Neural cell (in vitro differentiated cells): ENCODE data around the gene ERI2. TPM values are rescaled to one million over a fixed set of nuclear protein-coding genes. Genes with fewer than 3 reads are reported as not detected.

ENCODE experiments used
- H2AFZ ChIP-seq: fragments of 200-600, 300-800 bp; sonication (generic), shearing (Covaris generic); 2 replicates; pipeline ENCODE4 v1.6.0; 2014; ENCODE audit warnings: low read depth, mild to moderate bottlenecking, antibody characterized with exemption, low read length, moderate library complexity
- H3F3A ChIP-seq: fragments of 200-600 bp; shearing (Covaris generic); 2 replicates; pipeline ENCODE4 v1.6.1; 2016; ENCODE audit warnings: mild to moderate bottlenecking, moderate library complexity, mixed read lengths, antibody characterized with exemption, low read length; ENCODE audit not compliant: insufficient read depth, poor library complexity, severe bottlenecking
- H3K27ac ChIP-seq: fragments of 200-600, 300-800 bp; sonication (generic), shearing (Covaris generic); 2 replicates; pipeline ENCODE4 v1.5.1; 2014; ENCODE audit warnings: mild to moderate bottlenecking, low read length, moderate library complexity
- H3K27me3 ChIP-seq: fragments of 300-800, 200-600 bp; sonication (generic), shearing (Covaris generic); 2 replicates; pipeline ENCODE4 v1.6.0; 2014; ENCODE audit warnings: mild to moderate bottlenecking, low read depth, low read length, moderate library complexity; ENCODE audit not compliant: insufficient read depth
- H3K36me3 ChIP-seq: fragments of 300-800, 200-600 bp; sonication (generic), shearing (Covaris generic); 2 replicates; pipeline ENCODE4 v1.5.1; 2014; ENCODE audit warnings: mild to moderate bottlenecking, antibody characterized with exemption, low read length, moderate library complexity; ENCODE audit not compliant: insufficient read depth
- H3K4me2 ChIP-seq: fragments of 300-800, 200-600 bp; sonication (generic), shearing (Covaris generic); 2 replicates; pipeline ENCODE4 v1.6.0; 2014; ENCODE audit warnings: mild to moderate bottlenecking, low read length
- H3K4me3 ChIP-seq: fragments of 300-800, 200-600 bp; sonication (generic), shearing (Covaris generic); 2 replicates; pipeline ENCODE4 v1.5.1; 2014; ENCODE audit warnings: mild to moderate bottlenecking, low read length, moderate library complexity
- H3K79me2 ChIP-seq: fragments of 200-600 bp; shearing (Covaris generic); replicated peaks from 2 replicates; pipeline ENCODE4 v1.6.0; 2014; ENCODE audit warnings: mild to moderate bottlenecking, low read length, moderate library complexity; ENCODE audit not compliant: insufficient read depth
- H3K9ac ChIP-seq: fragments of 300-800, 200-600 bp; sonication (generic), shearing (Covaris generic); 2 replicates; pipeline ENCODE4 v1.6.1; 2016; ENCODE audit warnings: mild to moderate bottlenecking, low read length, mixed read lengths
- H3K9me2 ChIP-seq: fragments of 200-600 bp; shearing (Covaris generic); 2 replicates; pipeline ENCODE4 v1.6.1; 2016; ENCODE audit warnings: mild to moderate bottlenecking, low read length, mixed read lengths; ENCODE audit not compliant: insufficient read depth
- H3K9me3 ChIP-seq: fragments of 200-600, 300-800 bp; sonication (generic), shearing (Covaris generic); 2 replicates; pipeline ENCODE4 v1.6.1; 2016; ENCODE audit warnings: mild to moderate bottlenecking, mixed run types, low read length, moderate library complexity, mixed read lengths
- H4K20me1 ChIP-seq: fragments of 200-600 bp; shearing (Covaris generic); 2 replicates; pipeline ENCODE4 v1.6.1; 2016; ENCODE audit warnings: mild to moderate bottlenecking, mixed run types; ENCODE audit not compliant: insufficient read depth
- EZH2 ChIP-seq: fragments of 200-600, 300-800 bp; shearing (Covaris generic), sonication (generic); IDR thresholded peaks from 2 replicates; pipeline ENCODE4 v1.6.1; 2014; ENCODE audit warnings: antibody characterized with exemption, low read length, borderline replicate concordance, mild to moderate bottlenecking; ENCODE audit not compliant: insufficient read depth, poor library complexity, severe bottlenecking
- MXI1 ChIP-seq: fragments of 450-650 bp; conservative IDR thresholded peaks from 2 replicates; pipeline ENCODE4 v1.6.1; 2014; ENCODE audit warnings: antibody characterized with exemption, mild to moderate bottlenecking; ENCODE audit not compliant: poor library complexity, severe bottlenecking
- RAD21 ChIP-seq: fragments of 450-650 bp; conservative IDR thresholded peaks from 2 replicates; pipeline ENCODE4 v1.6.1; 2014; ENCODE audit warnings: antibody characterized with exemption, mild to moderate bottlenecking, moderate library complexity
- SMC3 ChIP-seq: fragments of 450-650 bp; conservative IDR thresholded peaks from 2 replicates; pipeline ENCODE4 v1.6.1; 2014; ENCODE audit warnings: antibody characterized with exemption, mild to moderate bottlenecking, moderate library complexity; ENCODE audit not compliant: poor library complexity
- TAF1 ChIP-seq: IDR thresholded peaks from 2 replicates; pipeline ENCODE4 v1.6.1; 2012; ENCODE audit warnings: low read depth
- polyA plus RNA-seq: library from polyadenylated mRNA; depleted of rRNA; stranded (reverse); fragments of >200 nt; gene quantifications from 2 replicates; pipeline ENCODE4 v1.2.3, GENCODE V29; 2014
- TF ChIP-seq, protein P1 (sequence below): fragments of 450-650 bp; IDR thresholded peaks from 2 replicates; pipeline ENCODE4 v1.5.1; 2014; ENCODE audit warnings: antibody characterized with exemption, mild to moderate bottlenecking, moderate library complexity; ENCODE audit not compliant: poor library complexity, severe bottlenecking
- TF ChIP-seq, protein P2 (sequence below): IDR thresholded peaks from 2 replicates; pipeline ENCODE4 v1.6.1; 2012; ENCODE audit warnings: borderline replicate concordance

Gene ERI2
- polyA plus RNA-seq, 1 donor from 2014 or later: 46.9 TPM

DNA sequence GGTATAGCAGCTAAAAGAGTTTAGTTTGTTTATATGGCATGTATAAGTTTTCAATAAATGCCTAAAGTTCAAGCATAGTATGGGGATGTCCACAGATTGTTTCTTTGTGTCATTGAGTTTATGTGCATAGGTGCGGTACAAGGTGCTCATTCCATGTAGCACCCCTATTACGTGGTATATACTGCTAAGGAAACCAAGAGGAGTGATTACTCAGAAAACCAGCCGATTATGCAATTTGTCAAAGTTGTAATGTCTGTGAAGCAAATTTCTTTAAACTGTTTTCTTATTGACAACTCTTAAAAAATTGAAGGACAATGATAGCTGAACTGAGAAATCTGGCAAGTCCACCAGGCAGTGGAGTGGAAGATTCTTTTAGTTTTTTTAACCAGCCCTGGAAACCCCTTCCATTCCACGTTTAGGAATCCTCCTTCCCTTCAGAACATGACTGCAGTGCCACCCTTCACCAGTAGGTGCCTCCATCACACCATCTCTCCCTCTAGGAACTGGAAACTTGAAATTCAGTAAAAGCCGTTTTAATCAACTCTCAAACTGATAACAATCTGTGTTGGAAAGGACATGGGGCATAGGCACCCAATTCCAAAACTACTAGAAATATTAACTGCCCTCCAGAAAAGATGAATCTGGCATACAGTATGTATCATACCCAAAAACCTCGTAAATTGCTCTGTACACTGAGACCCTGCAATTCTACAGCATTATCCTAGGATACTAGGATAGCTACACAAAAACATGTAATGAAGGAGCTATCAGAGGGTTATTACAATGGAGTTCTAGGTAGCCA lies 43.5 kb upstream of the ERI2 start:
- H3K9me2 ChIP-seq: no peaks in the 10 kb centered on the region
- no peaks in the 10 kb centered on the region for H3K9me3 ChIP-seq
- H3K4me3 ChIP-seq: no peak overlapping the region
- no peak overlapping the region for H3K4me2 ChIP-seq
- no peaks in the 10 kb centered on the region for H3K79me2 ChIP-seq
- no peak overlapping the region for H2AFZ ChIP-seq
- no peak overlapping the region for H3K27ac ChIP-seq
- H3K9ac ChIP-seq: no peak overlapping the region
- TF ChIP-seq SMC3 (peak; percentile 87), RAD21 (peak; percentile 94), TAF1 (no peak)
- TF ChIP-seq, protein P1, sequence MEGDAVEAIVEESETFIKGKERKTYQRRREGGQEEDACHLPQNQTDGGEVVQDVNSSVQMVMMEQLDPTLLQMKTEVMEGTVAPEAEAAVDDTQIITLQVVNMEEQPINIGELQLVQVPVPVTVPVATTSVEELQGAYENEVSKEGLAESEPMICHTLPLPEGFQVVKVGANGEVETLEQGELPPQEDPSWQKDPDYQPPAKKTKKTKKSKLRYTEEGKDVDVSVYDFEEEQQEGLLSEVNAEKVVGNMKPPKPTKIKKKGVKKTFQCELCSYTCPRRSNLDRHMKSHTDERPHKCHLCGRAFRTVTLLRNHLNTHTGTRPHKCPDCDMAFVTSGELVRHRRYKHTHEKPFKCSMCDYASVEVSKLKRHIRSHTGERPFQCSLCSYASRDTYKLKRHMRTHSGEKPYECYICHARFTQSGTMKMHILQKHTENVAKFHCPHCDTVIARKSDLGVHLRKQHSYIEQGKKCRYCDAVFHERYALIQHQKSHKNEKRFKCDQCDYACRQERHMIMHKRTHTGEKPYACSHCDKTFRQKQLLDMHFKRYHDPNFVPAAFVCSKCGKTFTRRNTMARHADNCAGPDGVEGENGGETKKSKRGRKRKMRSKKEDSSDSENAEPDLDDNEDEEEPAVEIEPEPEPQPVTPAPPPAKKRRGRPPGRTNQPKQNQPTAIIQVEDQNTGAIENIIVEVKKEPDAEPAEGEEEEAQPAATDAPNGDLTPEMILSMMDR: peak; percentile 93
- no peaks in the 10 kb centered on the region for H3K27me3 ChIP-seq
- H3F3A ChIP-seq: no peaks in the 10 kb centered on the region
- no peaks in the 10 kb centered on the region for H4K20me1 ChIP-seq
- H3K36me3 ChIP-seq: no peaks in the 10 kb centered on the region

DNA sequence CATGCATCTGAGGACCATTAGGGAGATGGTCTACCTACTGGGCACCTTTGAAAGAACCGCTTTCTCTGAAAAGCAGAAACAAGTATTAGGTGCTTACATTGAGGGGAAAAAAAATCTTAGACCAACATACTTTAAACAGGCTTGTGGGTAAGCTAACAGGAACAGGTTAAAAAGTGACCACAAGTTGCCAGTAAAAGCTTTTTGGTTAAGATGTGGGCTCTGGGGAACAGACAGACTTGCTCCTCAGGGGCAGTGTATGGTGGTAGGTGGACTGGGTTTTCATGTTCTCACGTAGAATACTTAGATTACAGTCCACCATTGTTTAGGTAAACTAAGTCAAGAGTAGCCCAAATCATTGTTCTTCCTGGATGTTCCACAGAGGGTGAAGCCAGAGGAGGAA lies 41.3 kb upstream of the ERI2 start:
- Histone ChIP-seq H3K4me3 (no peak overlapping the region), H3K9ac (no peak overlapping the region), H3K36me3 (no peaks in the 10 kb centered on the region), H3K79me2 (no peaks in the 10 kb centered on the region), H4K20me1 (no peaks in the 10 kb centered on the region), H2AFZ (no peak overlapping the region), H3K27ac (no peak overlapping the region), H3F3A (no peaks in the 10 kb centered on the region), H3K4me2 (no peak overlapping the region), H3K9me2 (no peaks in the 10 kb centered on the region), H3K27me3 (no peaks in the 10 kb centered on the region), H3K9me3 (no peaks in the 10 kb centered on the region)
- TF ChIP-seq, protein P1: no peak

DNA sequence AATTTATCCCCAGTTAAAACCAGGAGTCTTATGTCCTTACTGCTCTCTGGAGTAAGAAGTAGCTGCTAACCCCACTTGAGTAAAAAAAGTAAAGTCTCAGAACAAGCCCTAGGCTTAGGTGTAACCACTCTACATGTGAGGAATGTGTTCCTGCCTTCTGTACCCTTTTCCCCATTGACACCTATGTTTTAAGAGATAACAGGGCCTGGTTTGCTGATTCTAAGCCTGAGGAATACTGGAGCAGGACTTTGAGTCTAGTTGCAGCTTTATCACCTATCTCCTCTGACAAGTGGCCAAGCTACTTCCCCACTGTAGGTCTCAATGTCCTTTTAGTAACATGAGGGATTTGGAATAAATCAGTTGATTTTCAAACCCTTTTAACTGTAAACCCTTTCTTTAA lies 40.3 kb upstream of the ERI2 start:
- Histone ChIP-seq H3K36me3 (no peaks in the 10 kb centered on the region), H3K79me2 (no peaks in the 10 kb centered on the region), H3K9me2 (no peaks in the 10 kb centered on the region), H2AFZ (no peak overlapping the region), H3F3A (no peaks in the 10 kb centered on the region), H4K20me1 (no peaks in the 10 kb centered on the region), H3K4me2 (no peak overlapping the region), H3K27ac (no peak overlapping the region), H3K27me3 (no peaks in the 10 kb centered on the region), H3K9me3 (no peaks in the 10 kb centered on the region), H3K4me3 (no peak overlapping the region), H3K9ac (no peak overlapping the region)
- no peak for TF ChIP-seq SMC3
- TF ChIP-seq RAD21: no peak
- TF ChIP-seq, protein P1: no peak
- TF ChIP-seq, protein P2, sequence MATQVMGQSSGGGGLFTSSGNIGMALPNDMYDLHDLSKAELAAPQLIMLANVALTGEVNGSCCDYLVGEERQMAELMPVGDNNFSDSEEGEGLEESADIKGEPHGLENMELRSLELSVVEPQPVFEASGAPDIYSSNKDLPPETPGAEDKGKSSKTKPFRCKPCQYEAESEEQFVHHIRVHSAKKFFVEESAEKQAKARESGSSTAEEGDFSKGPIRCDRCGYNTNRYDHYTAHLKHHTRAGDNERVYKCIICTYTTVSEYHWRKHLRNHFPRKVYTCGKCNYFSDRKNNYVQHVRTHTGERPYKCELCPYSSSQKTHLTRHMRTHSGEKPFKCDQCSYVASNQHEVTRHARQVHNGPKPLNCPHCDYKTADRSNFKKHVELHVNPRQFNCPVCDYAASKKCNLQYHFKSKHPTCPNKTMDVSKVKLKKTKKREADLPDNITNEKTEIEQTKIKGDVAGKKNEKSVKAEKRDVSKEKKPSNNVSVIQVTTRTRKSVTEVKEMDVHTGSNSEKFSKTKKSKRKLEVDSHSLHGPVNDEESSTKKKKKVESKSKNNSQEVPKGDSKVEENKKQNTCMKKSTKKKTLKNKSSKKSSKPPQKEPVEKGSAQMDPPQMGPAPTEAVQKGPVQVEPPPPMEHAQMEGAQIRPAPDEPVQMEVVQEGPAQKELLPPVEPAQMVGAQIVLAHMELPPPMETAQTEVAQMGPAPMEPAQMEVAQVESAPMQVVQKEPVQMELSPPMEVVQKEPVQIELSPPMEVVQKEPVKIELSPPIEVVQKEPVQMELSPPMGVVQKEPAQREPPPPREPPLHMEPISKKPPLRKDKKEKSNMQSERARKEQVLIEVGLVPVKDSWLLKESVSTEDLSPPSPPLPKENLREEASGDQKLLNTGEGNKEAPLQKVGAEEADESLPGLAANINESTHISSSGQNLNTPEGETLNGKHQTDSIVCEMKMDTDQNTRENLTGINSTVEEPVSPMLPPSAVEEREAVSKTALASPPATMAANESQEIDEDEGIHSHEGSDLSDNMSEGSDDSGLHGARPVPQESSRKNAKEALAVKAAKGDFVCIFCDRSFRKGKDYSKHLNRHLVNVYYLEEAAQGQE: no peak
- TF ChIP-seq TAF1: no peak
- no peak for TF ChIP-seq MXI1
- no peak for TF ChIP-seq EZH2
